Measurements from ENCODE around the gene PTPN1.

- TF ChIP-seq CTCF (IDR thresholded peaks at IDR 0.05; ENCODE audit: low read depth, low read length, missing input control) = no peak
- no peak for TF ChIP-seq MAX (IDR thresholded peaks at IDR 0.05)
- no peak for TF ChIP-seq YY1 (IDR thresholded peaks at IDR 0.05)
- TF ChIP-seq ZBTB33 (IDR thresholded peaks at IDR 0.05) = no peak
- no peak for TF ChIP-seq REST (IDR thresholded peaks at IDR 0.05)
- no peak for TF ChIP-seq JUND (IDR thresholded peaks at IDR 0.05)
- TF ChIP-seq TAF1 (conservative IDR thresholded peaks at IDR 0.05) = no peak
- TF ChIP-seq ATF3 (IDR thresholded peaks at IDR 0.05) = no peak
- no peak for TF ChIP-seq RAD21 (IDR thresholded peaks at IDR 0.05)
- TF ChIP-seq GABPA (IDR thresholded peaks at IDR 0.05 in 1 of 2, conservative IDR thresholded peaks at IDR 0.05 in 1 of 2) = no peak
- TF ChIP-seq SP1 (IDR thresholded peaks at IDR 0.05) = no peak
Observed at GRCh38 chr20:50527068-50527605, 17.0 kb downstream of the PTPN1 start.
